SK-N-MC (cell line): ENCODE results near the gene GPSM3.

Source experiments
- EZH2 ChIP-seq: fragments of 200-600 bp; sonication (generic); IDR thresholded peaks from one replicate; pipeline ENCODE4 v1.6.1; 2017; ENCODE audit warnings: antibody characterized with exemption
- POLR2AphosphoS5 ChIP-seq: IDR thresholded peaks from 2 replicates; pipeline ENCODE4 v1.6.1; 2012; ENCODE audit warnings: mild to moderate bottlenecking, low read depth, low read length, borderline replicate concordance

- TF ChIP-seq POLR2AphosphoS5 (no peak), EZH2 (no peak)
These were observed 32.3 kb upstream of the GPSM3 start for GRCh38 chr6:32224696-32225095.
